ENCODE measurements around the gene RNF150. TPM values are rescaled to one million over a fixed set of nuclear protein-coding genes. Genes with fewer than 3 reads are reported as not detected.
A peak's percentile ranks its signal among the peaks of the same experiment; 100 is the strongest.

The RNF150 gene
- polyA plus RNA-seq (2011; rRNA removed), result 9.8 and 10.3 TPM in 2 replicates
- 26.3 and 36.0 TPM in 2 replicates for polyA minus RNA-seq (2011; rRNA and poly(A)+ RNA removed)

DNA sequence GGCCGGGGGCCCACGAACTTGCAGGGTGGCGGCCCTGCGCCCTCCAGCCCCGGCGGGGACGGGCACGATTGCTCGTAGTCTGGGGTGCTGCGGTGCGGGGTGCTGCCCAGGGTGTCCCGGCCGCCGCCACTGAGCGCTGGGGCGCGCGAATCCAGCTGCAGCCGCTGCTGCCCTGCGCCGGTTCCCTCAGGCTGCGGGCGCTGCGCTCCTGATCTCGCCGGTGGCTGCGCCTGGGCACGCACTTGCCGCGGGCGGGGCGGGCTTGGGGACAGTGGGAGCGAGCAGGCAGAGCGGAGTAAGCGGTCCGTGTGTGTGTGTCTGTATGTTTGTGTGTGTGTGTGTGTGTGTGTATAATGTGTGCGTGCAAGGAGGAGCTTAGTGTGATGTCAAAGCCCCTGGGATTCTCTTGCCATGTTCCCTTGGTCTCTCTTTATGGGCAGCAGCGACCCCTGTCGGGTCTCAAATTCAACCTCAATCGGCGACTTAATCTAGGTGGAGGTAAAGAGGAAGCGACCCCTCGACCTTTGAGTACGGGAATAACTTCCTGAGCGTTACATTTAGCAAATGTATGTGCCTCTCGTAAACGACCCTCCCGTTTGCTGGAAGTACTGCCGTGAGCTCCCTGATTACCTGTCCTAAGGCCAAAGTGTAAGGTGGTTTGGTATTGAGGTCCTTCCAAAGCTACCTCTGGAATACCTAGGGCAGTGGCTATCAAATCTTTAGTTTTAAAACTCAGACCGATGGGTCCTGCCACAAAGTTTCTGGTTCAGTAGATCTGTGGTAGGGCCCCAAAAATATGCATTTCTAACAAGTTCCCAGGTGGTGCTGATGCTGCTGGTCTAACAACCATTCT lies at the start of gene RNF150:
TSS of gene RNF150 (minus strand) at position 324 of the 853 bp plus-strand sequence.
- Histone ChIP-seq H3K4me3 (ENCODE audit: low read depth, low read length) (peak within 1 kb of the TSS; percentile 82), H3K27me3 (ENCODE audit: control insufficient read depth, insufficient read depth, low read length) (no peaks in the 10 kb centered on the region), H3K27ac (ENCODE audit: low read depth, low read length) (no peak within 1 kb of the TSS), H3K9me3 (ENCODE audit: control insufficient read depth, insufficient read depth, low read length) (no peaks in the 10 kb centered on the region)
- POLR2A ChIA-PET, result interaction anchor here (0.6 to 1.9 kb wide), 5 partner anchors 87 to 275 kb away, joined by 3 to 7 read pairs (median 3); no protein-coding TSS in a partner anchor
- TF ChIP-seq, protein P1, sequence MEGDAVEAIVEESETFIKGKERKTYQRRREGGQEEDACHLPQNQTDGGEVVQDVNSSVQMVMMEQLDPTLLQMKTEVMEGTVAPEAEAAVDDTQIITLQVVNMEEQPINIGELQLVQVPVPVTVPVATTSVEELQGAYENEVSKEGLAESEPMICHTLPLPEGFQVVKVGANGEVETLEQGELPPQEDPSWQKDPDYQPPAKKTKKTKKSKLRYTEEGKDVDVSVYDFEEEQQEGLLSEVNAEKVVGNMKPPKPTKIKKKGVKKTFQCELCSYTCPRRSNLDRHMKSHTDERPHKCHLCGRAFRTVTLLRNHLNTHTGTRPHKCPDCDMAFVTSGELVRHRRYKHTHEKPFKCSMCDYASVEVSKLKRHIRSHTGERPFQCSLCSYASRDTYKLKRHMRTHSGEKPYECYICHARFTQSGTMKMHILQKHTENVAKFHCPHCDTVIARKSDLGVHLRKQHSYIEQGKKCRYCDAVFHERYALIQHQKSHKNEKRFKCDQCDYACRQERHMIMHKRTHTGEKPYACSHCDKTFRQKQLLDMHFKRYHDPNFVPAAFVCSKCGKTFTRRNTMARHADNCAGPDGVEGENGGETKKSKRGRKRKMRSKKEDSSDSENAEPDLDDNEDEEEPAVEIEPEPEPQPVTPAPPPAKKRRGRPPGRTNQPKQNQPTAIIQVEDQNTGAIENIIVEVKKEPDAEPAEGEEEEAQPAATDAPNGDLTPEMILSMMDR (IDR thresholded peaks at IDR 0.05; ENCODE audit: low read depth, low read length), result peak; percentile 87
- CTCF ChIA-PET, result interaction anchor here (0.6 to 7.1 kb wide), 53 partner anchors 10 to 1951 kb away, joined by 3 to 171 read pairs (median 5); no protein-coding TSS in a partner anchor
- peak; percentile 78 for DNase-seq (ENCODE audit: low read depth, low spot score)

DNA sequence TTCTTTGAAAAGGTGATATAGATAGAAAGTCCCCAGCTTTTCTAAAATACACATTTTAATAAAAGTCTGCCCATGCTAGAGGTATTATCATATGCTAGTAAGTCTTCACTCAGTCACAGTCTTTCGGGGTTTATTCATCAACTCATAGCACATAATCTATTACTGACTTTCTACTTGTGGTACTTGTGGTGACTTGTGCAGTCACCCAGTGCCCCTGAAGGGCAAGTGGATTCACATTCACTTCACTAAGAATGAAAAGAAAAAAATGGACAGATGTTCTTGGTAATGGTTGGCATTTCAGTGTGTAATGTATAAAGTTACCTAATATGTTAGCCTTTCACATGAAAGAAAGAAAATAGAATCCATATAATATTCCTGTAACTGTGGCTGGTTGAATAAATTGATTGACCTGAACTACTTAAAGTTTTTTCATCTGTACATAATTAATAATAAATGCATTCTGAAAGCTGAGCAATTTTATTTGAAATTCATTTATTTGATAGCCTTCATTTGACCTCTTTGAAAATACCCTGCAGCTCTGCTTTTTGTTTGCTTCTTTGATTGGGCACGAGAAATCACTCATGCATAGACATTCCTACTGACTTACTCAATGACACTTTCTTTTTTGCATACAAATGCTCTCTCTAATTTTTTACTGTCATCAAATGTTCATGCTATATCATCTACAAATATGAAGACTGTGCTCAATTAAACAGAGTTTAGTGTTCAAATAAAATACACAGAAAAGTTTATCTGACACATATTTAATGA lies 47.9 kb upstream of the RNF150 start:
- ChIA-PET POLR2A (no interaction called here), CTCF (no interaction called here)
- Histone ChIP-seq H3K27ac (ENCODE audit: low read depth, low read length) (no peak overlapping the region), H3K9me3 (ENCODE audit: control insufficient read depth, insufficient read depth, low read length) (no peaks in the 10 kb centered on the region), H3K27me3 (ENCODE audit: control insufficient read depth, insufficient read depth, low read length) (peaks cover 5% of the 10 kb centered on the region), H3K4me3 (ENCODE audit: low read depth, low read length) (no peak overlapping the region)
- no peak for DNase-seq (ENCODE audit: low read depth, low spot score)
- TF ChIP-seq, protein P1 (IDR thresholded peaks at IDR 0.05; ENCODE audit: low read depth, low read length), result no peak

DNA sequence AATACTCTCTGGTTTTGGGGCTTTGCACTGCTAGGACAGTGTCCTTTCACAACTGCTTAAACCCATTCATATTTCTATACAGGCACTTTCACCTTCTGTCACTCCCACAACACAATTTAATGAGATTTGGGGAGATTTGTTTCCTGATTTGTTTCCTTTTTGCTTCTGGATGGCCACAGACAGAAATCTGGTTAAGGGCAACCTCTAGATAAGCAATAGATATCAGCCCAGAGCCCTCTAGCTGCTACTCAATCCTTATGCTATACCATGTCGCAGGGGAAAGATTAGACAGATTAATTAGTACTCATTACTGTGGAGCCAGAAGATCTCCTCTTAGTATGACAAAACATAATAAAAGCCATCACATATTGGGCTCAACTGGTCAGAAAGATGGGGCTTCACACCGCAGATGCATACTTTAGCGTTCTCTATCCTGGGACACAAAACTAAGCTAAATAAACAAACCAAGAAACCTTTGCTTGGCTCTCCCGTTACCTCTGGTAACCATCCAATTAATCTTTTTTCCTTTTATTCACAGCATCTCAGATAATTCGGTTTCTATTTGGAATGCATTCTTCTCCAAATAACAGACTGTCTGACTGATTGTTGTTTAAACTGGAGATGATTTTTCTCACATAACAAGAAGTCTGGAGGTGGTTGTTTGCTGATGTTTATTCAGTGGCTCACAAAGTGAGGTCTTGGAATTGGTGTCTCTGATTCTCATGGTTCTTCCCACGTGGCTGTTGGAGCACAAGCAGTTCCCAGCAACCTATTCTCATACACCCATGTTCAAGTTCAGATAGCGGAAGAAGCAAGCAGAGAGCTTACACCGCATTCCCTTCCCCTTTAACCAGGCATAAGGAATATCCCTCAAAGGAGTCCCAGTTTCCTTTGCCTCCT lies 46.5 kb upstream of the RNF150 start:
- ChIA-PET CTCF (no interaction called here), POLR2A (no interaction called here)
- Histone ChIP-seq H3K9me3 (ENCODE audit: control insufficient read depth, insufficient read depth, low read length) (no peaks in the 10 kb centered on the region), H3K27ac (ENCODE audit: low read depth, low read length) (no peak overlapping the region), H3K4me3 (ENCODE audit: low read depth, low read length) (no peak overlapping the region), H3K27me3 (ENCODE audit: control insufficient read depth, insufficient read depth, low read length) (peaks cover 5% of the 10 kb centered on the region)
- TF ChIP-seq, protein P1 (IDR thresholded peaks at IDR 0.05; ENCODE audit: low read depth, low read length), result no peak
- DNase-seq (ENCODE audit: low read depth, low spot score), result no peak

DNA sequence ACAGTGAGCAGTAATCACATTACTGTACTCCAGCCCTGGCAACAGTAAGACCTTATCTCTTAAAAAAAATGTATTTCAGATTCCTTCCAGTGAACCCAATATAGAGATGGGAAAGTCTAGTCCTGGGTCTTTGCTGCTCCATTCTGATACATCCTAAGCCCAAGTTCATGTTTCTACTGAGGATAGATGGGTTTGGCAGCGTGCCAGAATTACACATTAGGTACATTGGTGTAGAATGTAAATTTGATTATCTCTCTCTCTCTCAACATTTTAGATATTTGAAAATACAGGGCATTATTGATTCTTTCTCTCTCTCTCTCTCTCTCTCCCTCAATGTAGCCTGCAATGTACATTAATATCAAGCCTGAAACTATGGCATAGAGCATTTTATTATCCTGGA lies 43.9 kb upstream of the RNF150 start:
- no peak for DNase-seq (ENCODE audit: low read depth, low spot score)
- no peaks in the 10 kb centered on the region for H3K9me3 ChIP-seq (ENCODE audit: control insufficient read depth, insufficient read depth, low read length)
- TF ChIP-seq, protein P1 (IDR thresholded peaks at IDR 0.05; ENCODE audit: low read depth, low read length), result no peak
- H3K27ac ChIP-seq (ENCODE audit: low read depth, low read length), result no peak overlapping the region
- peaks cover 5% of the 10 kb centered on the region for H3K27me3 ChIP-seq (ENCODE audit: control insufficient read depth, insufficient read depth, low read length)
- ChIA-PET CTCF (interaction anchor here (0.5 to 0.6 kb wide), 2 partner anchors 19 to 1835 kb away, joined by 3 read pairs; no protein-coding TSS in a partner anchor), POLR2A (interaction anchor here (1.0 kb wide), 1 partner anchor 653 kb away, joined by 5 read pairs; the partner anchor contains the start of gene ELMOD2)
- no peak overlapping the region for H3K4me3 ChIP-seq (ENCODE audit: low read depth, low read length)

All from AG04450 (cell line).